Upper lobe of right lung (tissue), 1 donor: Measurements from ENCODE around the gene CLDN22. TPM values are rescaled to one million over a fixed set of nuclear protein-coding genes. Genes with fewer than 3 reads are reported as not detected.

Experiments
- ATAC-seq: fragments of 200-7000 bp; cut with Tn5 transposase; one replicate; pipeline ENCODE4 v1.9.1; 2020; ENCODE audit warnings: mild to moderate bottlenecking, moderate library complexity
- DNase-seq: peaks from one replicate; pipeline ENCODE4 v3.0.0-alpha.2; 2020
- H3K27ac ChIP-seq: fragments of 200-600 bp; one replicate; pipeline ENCODE4 v1.8.0; 2022
- H3K27me3 ChIP-seq: fragments of 200-600 bp; one replicate; pipeline ENCODE4 v1.8.0; 2022; ENCODE audit warnings: mild to moderate bottlenecking
- H3K36me3 ChIP-seq: fragments of 200-600 bp; one replicate; pipeline ENCODE4 v1.8.0; 2022
- H3K4me1 ChIP-seq: fragments of 200-600 bp; one replicate; pipeline ENCODE4 v1.8.0; 2022
- H3K4me3 ChIP-seq: fragments of 200-600 bp; one replicate; pipeline ENCODE4 v1.8.0; 2022; ENCODE audit warnings: mild to moderate bottlenecking
- H3K9me3 ChIP-seq: fragments of 200-600 bp; one replicate; pipeline ENCODE4 v1.8.0; 2022
- intact Hi-C: fragments of 100-400 bp; cut with DNase I; formaldehyde crosslinking; loops from one replicate; pipeline ENCODE4 v1.11.0; 2022
- total RNA-seq: library from RNA; stranded (reverse); fragmentation: NEBNext Ultra II Directional; extraction: Animal tissue kit (Norgen Biotek cat#: 25700); gene quantifications from one replicate; pipeline ENCODE4 v1.2.1, GENCODE V29; 2021
- TF ChIP-seq, protein P1 (sequence below): fragments of 200-600 bp; IDR thresholded peaks from one replicate; pipeline ENCODE4 v1.8.0; 2022; ENCODE audit warnings: antibody characterized with exemption
- donor health status: DM: no; HTN: yes; CAD: no; lungs with severe emphysema.

CLDN22 gene
- total RNA-seq, 1 donor from 2014 or later: not detected

DNA sequence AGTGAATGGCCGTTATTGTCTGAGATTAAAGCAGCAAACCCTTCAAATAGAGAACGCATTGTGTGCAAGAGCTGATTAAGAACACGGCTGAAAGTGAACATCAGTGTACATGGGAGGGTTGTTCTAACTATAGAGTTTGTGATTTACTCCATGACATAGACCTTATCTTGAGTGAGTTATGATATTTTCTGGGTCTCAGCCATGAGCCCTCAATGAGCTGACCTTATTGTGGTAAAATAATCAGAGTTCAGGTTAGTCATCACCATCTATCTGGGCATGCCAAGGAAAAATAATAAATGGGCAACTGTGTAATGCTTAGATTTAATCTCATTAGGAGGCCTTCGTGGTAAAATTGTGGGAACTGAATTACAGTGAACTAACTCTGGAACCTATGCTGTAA lies 35.3 kb upstream of the CLDN22 start:
- Histone ChIP-seq H3K27me3 (no peaks in the 10 kb centered on the region), H3K9me3 (no peaks in the 10 kb centered on the region), H3K4me1 (no peaks in the 10 kb centered on the region), H3K27ac (no peak overlapping the region), H3K4me3 (no peak overlapping the region), H3K36me3 (no peaks in the 10 kb centered on the region)
- intact Hi-C loops: no loop called here
- DNase-seq: no peak
- no peak for ATAC-seq
- TF ChIP-seq, protein P1, sequence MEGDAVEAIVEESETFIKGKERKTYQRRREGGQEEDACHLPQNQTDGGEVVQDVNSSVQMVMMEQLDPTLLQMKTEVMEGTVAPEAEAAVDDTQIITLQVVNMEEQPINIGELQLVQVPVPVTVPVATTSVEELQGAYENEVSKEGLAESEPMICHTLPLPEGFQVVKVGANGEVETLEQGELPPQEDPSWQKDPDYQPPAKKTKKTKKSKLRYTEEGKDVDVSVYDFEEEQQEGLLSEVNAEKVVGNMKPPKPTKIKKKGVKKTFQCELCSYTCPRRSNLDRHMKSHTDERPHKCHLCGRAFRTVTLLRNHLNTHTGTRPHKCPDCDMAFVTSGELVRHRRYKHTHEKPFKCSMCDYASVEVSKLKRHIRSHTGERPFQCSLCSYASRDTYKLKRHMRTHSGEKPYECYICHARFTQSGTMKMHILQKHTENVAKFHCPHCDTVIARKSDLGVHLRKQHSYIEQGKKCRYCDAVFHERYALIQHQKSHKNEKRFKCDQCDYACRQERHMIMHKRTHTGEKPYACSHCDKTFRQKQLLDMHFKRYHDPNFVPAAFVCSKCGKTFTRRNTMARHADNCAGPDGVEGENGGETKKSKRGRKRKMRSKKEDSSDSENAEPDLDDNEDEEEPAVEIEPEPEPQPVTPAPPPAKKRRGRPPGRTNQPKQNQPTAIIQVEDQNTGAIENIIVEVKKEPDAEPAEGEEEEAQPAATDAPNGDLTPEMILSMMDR: no peak

DNA sequence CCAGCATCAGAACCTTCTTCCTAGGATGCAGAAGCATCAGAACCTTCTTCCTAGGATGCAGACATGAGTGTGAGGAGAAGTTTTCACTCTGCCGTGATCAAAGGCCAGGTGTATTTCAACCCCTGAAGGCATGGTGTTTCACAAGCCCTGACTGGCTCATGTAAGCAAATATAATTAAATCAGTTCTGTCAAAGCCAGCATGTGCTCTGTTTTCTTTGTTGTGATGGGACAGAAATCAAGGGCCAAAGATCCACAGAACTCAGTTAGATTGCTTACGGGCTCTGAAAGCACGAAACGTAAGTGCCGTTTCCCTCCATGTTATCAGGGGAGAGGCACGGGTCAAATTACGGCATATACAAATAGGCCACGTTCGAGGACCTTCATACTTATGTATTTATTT lies 34.1 kb upstream of the CLDN22 start:
- no peaks in the 10 kb centered on the region for H3K4me1 ChIP-seq
- H3K27ac ChIP-seq: no peak overlapping the region
- intact Hi-C loops: no loop called here
- no peaks in the 10 kb centered on the region for H3K36me3 ChIP-seq
- TF ChIP-seq, protein P1: no peak
- H3K4me3 ChIP-seq: no peak overlapping the region
- H3K9me3 ChIP-seq: no peaks in the 10 kb centered on the region
- DNase-seq (no peak), ATAC-seq (no peak)
- H3K27me3 ChIP-seq: no peaks in the 10 kb centered on the region

DNA sequence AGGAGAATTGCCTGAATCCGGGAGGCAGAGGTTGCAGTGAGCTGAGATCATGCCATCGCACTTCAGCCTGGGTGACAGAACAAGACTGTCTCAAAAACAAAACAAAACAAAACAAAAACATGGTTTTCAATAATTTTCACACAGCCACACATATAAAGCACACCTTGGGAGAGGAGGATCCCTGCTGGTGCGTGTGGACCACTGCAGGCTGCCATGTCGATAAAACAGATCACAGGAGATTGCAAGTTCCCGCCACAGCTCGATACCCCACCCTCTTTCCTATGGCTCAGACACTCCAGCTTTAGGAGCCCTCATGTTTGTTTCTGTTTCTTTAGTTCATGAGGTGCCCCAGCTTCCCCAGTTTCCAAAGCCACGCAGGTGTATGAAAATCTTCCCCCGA lies 33.5 kb upstream of the CLDN22 start:
- Histone ChIP-seq H3K4me1 (no peaks in the 10 kb centered on the region), H3K27me3 (no peaks in the 10 kb centered on the region), H3K4me3 (no peak overlapping the region), H3K36me3 (no peaks in the 10 kb centered on the region), H3K9me3 (no peaks in the 10 kb centered on the region), H3K27ac (no peak overlapping the region)
- DNase-seq (no peak), ATAC-seq (no peak)
- TF ChIP-seq, protein P1: no peak
- intact Hi-C loops: no loop called here

DNA sequence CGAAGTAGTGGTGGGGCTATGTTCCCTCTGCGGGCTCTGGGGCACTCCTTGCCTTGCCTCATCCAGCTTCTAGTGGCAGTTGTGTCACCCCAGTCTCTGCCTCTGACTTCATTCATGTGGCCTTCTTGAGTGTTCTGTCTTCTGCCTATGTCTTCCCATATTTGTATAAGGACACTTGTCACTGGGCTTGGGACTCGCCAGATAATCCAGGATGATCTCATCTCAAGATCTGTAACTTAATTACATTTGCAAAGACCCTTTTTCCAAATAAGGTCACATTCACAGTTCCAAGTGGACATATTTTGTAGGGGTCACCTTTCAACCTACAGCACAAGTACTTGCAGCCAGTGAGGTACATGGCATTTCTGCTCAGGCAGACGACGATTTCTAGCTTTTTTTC lies 32.5 kb upstream of the CLDN22 start:
- no peak overlapping the region for H3K4me3 ChIP-seq
- DNase-seq (no peak), ATAC-seq (no peak)
- TF ChIP-seq, protein P1: no peak
- intact Hi-C loops: no loop called here
- H3K27me3 ChIP-seq: no peaks in the 10 kb centered on the region
- H3K9me3 ChIP-seq: no peaks in the 10 kb centered on the region
- H3K4me1 ChIP-seq: no peaks in the 10 kb centered on the region
- H3K36me3 ChIP-seq: no peaks in the 10 kb centered on the region
- H3K27ac ChIP-seq: no peak overlapping the region

DNA sequence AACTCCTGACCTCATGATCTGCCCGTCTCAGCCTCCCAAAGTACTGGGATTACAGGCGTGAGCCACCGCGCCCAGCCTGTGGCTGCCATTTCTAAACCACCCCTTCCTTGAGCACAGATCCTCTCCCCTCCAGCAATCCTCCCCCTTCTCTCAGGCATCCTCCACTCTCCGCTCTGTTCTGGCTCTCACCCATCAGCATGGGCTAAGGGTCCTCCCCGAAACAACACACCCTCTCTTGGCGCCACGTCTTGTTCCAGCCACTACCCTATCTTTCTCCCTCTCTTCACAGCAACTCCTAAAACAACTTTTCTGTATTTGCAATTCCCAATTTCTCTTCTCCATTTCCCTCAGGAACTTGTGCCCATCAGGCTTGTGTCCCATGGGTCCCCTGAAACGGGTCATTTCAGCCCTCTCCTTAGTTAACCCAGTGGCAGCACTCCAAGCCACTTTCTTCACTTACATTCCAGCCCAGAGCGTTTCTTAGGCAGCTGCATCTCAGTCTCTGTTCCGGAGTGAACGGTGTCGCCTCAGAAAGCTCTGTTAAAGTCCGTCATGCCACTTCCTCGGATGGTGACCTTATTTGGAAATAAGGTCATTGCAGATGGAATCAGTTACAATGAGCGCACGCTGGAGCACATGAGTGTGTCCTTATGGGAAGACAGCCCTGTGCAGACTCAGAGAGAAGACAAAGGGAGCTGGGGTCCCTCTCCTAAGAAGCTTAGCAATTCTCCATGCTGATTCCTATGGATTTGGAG lies 30.4 kb upstream of the CLDN22 start:
- Histone ChIP-seq H3K4me3 (no peak overlapping the region), H3K4me1 (no peaks in the 10 kb centered on the region), H3K36me3 (no peaks in the 10 kb centered on the region), H3K27ac (no peak overlapping the region), H3K9me3 (no peaks in the 10 kb centered on the region), H3K27me3 (no peaks in the 10 kb centered on the region)
- DNase-seq (no peak), ATAC-seq (no peak)
- intact Hi-C loops: no loop called here
- TF ChIP-seq, protein P1: no peak

DNA sequence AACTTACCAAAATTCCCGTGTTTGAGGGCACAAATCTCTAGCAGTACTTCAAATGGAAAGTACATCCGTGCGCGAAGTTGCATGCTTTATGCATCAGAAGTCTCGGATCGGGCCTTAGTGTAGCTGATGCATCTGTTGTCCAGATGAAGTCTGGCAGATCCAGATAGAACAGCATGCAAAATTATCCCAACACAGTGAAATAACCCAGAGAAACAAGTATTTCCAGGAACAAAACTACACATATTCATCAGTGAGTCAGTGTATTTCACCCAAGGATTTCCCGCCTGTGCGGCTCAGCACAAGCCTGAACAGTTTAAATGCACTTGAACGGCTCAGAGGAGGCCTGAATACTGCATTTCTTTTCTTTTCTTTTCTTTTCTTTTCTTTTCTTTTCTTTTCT lies 29.6 kb upstream of the CLDN22 start:
- DNase-seq (no peak), ATAC-seq (no peak)
- H3K4me1 ChIP-seq: no peaks in the 10 kb centered on the region
- no peak overlapping the region for H3K27ac ChIP-seq
- H3K36me3 ChIP-seq: no peaks in the 10 kb centered on the region
- H3K4me3 ChIP-seq: no peak overlapping the region
- intact Hi-C loops: no loop called here
- TF ChIP-seq, protein P1: no peak
- H3K27me3 ChIP-seq: no peaks in the 10 kb centered on the region
- no peaks in the 10 kb centered on the region for H3K9me3 ChIP-seq
